Activated naive CD8-positive, alpha-beta T cell treated with anti-CD3 and anti-CD28 coated beads for 36 hours (primary cell): ENCODE data around the gene DNM3. TPM values are rescaled to one million over a fixed set of nuclear protein-coding genes. Genes with fewer than 3 reads are reported as not detected.
"Not testable (repeated sequence)": the region's sequence is repeated elsewhere in the genome, so short reads cannot be mapped to it uniquely, and the experiment has no call there.

ENCODE experiments used
- DNase-seq: peaks from one replicate; pipeline ENCODE4 v3.0.0; 2021
- H3K27ac Mint-ChIP-seq: one replicate; pipeline ENCODE4 v1.8.0; 2022; ENCODE audit warnings: mild to moderate bottlenecking, moderate library complexity, mixed read lengths
- H3K27me3 Mint-ChIP-seq: one replicate; pipeline ENCODE4 v1.8.0; 2022; ENCODE audit warnings: mild to moderate bottlenecking, mixed read lengths
- H3K36me3 Mint-ChIP-seq: one replicate; pipeline ENCODE4 v1.8.0; 2021; ENCODE audit warnings: mild to moderate bottlenecking, mixed read lengths
- H3K4me1 Mint-ChIP-seq: one replicate; pipeline ENCODE4 v1.8.0; 2021; ENCODE audit warnings: mixed read lengths
- H3K4me3 Mint-ChIP-seq: one replicate; pipeline ENCODE4 v1.8.0; 2022; ENCODE audit warnings: mild to moderate bottlenecking, moderate library complexity, mixed read lengths
- H3K9me3 Mint-ChIP-seq: one replicate; pipeline ENCODE4 v1.8.0; 2022; ENCODE audit warnings: mixed read lengths
- total RNA-seq, 2 experiments: library from RNA; stranded (reverse); gene quantifications; one replicate each; pipeline ENCODE4 v1.2.3, GENCODE V29; 2021

DNM3 gene
- total RNA-seq, 2 experiments from 2014 or later, result 0.34 to 0.35 TPM

- DNase-seq, result no peak
- no peaks in the 10 kb centered on the region for H3K4me1 Mint-ChIP-seq
- H3K4me3 Mint-ChIP-seq, result no peak overlapping the region
- H3K27me3 Mint-ChIP-seq, result no peaks in the 10 kb centered on the region
- H3K27ac Mint-ChIP-seq, result no peak overlapping the region
- no peaks in the 10 kb centered on the region for H3K36me3 Mint-ChIP-seq
- no peaks in the 10 kb centered on the region for H3K9me3 Mint-ChIP-seq
Observed at GRCh38 chr1:172292840-172293239, 451.5 kb downstream of the DNM3 start.

DNA sequence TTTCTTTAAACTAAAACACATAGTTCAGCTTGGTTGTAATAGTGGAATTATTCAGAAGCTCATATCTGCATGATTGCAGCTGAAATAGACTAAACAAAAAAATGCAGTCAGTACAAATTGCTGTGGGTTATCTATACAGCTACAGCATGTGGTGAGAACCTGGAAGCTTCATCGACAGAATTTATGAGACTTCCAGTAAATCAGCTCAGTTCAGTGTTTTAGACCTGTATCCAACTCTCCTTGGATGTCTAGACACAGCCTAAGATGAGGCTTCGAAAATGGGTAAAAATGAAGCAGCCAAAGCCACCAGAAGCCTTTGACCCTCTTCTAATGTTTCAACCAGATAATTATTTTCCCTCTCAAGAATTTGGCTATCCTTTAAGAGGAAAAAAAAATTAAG lies 452.1 kb downstream of the DNM3 start:
- Mint-ChIP-seq H3K27me3 (no peaks in the 10 kb centered on the region), H3K9me3 (no peaks in the 10 kb centered on the region)

DNA sequence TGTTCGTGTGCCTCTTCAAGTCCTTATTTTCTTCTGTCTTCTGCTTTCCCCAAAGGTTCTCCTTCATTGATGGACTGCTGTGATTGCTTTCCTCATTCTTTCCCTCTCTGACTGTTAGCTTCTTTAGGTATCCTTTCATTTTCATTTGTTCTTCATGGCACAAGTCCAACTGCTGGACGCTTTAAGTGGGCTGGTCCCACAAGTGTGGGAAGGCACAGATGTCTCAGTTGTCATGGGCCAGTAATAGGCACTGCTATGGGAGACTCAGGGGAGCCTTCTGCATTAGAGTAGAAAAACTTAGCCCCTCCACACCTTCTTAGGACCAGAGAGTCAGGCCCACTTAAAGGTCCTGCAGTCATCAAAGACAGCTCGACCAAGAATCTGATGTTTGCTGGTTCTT lies 456.8 kb downstream of the DNM3 start:
- DNase-seq, result no peak
- H3K36me3 Mint-ChIP-seq, result peaks cover 2% of the 10 kb centered on the region
- H3K27ac Mint-ChIP-seq, result no peak overlapping the region
- no peaks in the 10 kb centered on the region for H3K27me3 Mint-ChIP-seq
- no peak overlapping the region for H3K4me3 Mint-ChIP-seq
- H3K9me3 Mint-ChIP-seq, result peaks cover 4% of the 10 kb centered on the region
- no peaks in the 10 kb centered on the region for H3K4me1 Mint-ChIP-seq

More for the DNA sequence above, 452.1 kb downstream of the DNM3 start:
- Mint-ChIP-seq H3K4me3 (no peak overlapping the region), H3K4me1 (no peaks in the 10 kb centered on the region), H3K36me3 (no peaks in the 10 kb centered on the region), H3K27ac (no peak overlapping the region)
- DNase-seq, result no peak

DNA sequence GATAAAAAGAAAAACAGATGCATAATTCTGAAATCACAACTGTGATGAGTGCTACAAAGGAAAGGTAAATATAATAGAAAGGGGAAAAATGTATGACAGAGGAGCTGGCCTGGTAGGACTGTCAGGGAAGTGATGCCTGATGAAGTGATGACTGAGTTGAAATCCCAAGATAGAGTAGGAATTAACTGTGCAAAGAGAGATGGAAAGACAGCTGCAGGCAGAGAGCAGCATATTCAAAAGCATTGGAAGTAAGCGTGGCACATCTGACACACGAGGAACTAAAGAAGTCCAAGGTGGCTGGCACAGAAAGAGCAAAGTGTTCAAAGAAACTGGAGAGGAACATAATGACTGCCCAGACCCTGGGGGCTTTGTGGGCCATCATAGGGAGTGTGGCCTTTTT lies 457.6 kb downstream of the DNM3 start:
- no peaks in the 10 kb centered on the region for H3K4me1 Mint-ChIP-seq

GRCh38 chr1:172299515-172299914 lies 458.2 kb downstream of the DNM3 start:
- Mint-ChIP-seq H3K27me3 (no peaks in the 10 kb centered on the region), H3K9me3 (peaks cover 8% of the 10 kb centered on the region), H3K4me3 (no peak overlapping the region), H3K4me1 (no peaks in the 10 kb centered on the region), H3K36me3 (peaks cover 4% of the 10 kb centered on the region), H3K27ac (no peak overlapping the region)
- DNase-seq, result no peak

More for the DNA sequence above, 457.6 kb downstream of the DNM3 start:
- DNase-seq, result no peak
- peaks cover 4% of the 10 kb centered on the region for H3K36me3 Mint-ChIP-seq
- H3K4me3 Mint-ChIP-seq, result no peak overlapping the region
- H3K27ac Mint-ChIP-seq, result no peak overlapping the region
- H3K27me3 Mint-ChIP-seq, result no peaks in the 10 kb centered on the region
- peaks cover 8% of the 10 kb centered on the region for H3K9me3 Mint-ChIP-seq

- not testable (repeated sequence) for H3K27ac Mint-ChIP-seq, H3K27me3 Mint-ChIP-seq, H3K4me3 Mint-ChIP-seq, H3K36me3 Mint-ChIP-seq, H3K4me1 Mint-ChIP-seq, H3K9me3 Mint-ChIP-seq, DNase-seq
Observed at GRCh38 chr1:172307508-172307907, 466.2 kb downstream of the DNM3 start.

DNA sequence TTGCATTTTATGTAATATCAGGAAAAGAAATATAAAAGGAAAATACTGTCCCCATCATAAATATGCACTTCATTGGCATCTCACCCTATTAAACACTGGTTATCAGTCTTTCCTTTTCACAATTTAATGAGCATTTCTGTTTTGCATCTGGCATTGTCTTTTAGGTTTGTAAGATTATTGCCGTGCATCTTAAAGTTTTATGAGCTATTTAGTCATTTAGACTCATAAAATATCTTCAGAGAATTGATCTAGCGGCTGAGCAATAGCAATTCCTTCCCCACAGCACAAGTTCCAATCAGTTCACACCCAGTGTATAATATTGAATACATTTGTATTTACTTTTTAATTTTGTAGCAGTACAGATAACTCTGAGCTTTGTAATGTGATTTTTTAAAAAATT lies 466.8 kb downstream of the DNM3 start:
- Mint-ChIP-seq H3K27me3 (no peaks in the 10 kb centered on the region), H3K36me3 (peaks cover 3% of the 10 kb centered on the region)
- DNase-seq, result no peak

GRCh38 chr1:172308577-172308976 lies 467.3 kb downstream of the DNM3 start:
- no peak for DNase-seq
- H3K4me3 Mint-ChIP-seq, result no peak overlapping the region
- no peaks in the 10 kb centered on the region for H3K27me3 Mint-ChIP-seq
- peaks cover 1% of the 10 kb centered on the region for H3K36me3 Mint-ChIP-seq
- no peaks in the 10 kb centered on the region for H3K9me3 Mint-ChIP-seq
- peaks cover 2% of the 10 kb centered on the region for H3K4me1 Mint-ChIP-seq
- no peak overlapping the region for H3K27ac Mint-ChIP-seq

More for the DNA sequence above, 466.8 kb downstream of the DNM3 start:
- Mint-ChIP-seq H3K27ac (no peak overlapping the region), H3K4me1 (peaks cover 2% of the 10 kb centered on the region), H3K4me3 (no peak overlapping the region), H3K9me3 (peaks cover 3% of the 10 kb centered on the region)

DNA sequence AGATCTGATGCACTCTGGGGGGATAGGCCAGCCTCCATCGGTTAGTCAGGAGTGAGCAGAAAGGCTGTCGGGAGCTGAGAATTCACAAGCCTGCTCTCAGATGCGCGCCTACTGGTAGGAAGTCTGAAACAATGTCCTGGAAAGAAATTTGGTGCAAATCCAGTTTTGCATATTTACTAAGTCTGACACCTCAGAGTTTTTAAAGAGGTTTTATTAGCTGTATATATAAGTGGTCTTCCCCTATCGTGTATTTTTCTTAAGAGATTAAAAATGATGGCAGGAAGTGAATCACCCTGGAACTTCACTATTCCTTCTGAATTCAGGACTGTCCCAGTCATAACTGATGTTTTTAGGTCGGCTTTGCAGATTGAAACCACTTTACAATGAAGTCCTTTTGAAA lies 479.4 kb downstream of the DNM3 start:
- peaks cover 2% of the 10 kb centered on the region for H3K9me3 Mint-ChIP-seq
- no peak overlapping the region for H3K4me3 Mint-ChIP-seq
- no peaks in the 10 kb centered on the region for H3K4me1 Mint-ChIP-seq
- DNase-seq, result no peak
- H3K27me3 Mint-ChIP-seq, result no peaks in the 10 kb centered on the region
- H3K36me3 Mint-ChIP-seq, result no peaks in the 10 kb centered on the region
- no peak overlapping the region for H3K27ac Mint-ChIP-seq

DNA sequence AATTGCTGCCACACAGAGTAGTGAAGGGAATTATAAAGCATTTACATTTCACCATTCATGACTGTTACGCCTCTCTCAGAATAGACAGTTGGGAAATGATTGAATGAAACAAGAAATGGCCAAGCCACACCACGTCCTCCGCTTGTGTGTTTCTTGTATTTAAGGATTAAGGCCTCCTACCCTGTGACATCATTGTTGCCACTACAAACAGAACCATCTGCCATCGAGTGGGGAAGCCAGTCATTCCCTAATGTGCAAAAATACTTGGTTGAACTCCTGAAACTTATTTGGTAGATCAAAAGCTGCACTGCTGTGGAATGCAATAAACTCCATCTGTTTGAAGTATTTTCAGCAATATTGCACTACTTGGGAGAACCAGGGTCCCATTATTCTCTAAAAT lies 480.2 kb downstream of the DNM3 start:
- Mint-ChIP-seq H3K4me1 (no peaks in the 10 kb centered on the region), H3K4me3 (no peak overlapping the region), H3K36me3 (no peaks in the 10 kb centered on the region), H3K9me3 (peaks cover 2% of the 10 kb centered on the region), H3K27ac (no peak overlapping the region), H3K27me3 (no peaks in the 10 kb centered on the region)
- no peak for DNase-seq

DNA sequence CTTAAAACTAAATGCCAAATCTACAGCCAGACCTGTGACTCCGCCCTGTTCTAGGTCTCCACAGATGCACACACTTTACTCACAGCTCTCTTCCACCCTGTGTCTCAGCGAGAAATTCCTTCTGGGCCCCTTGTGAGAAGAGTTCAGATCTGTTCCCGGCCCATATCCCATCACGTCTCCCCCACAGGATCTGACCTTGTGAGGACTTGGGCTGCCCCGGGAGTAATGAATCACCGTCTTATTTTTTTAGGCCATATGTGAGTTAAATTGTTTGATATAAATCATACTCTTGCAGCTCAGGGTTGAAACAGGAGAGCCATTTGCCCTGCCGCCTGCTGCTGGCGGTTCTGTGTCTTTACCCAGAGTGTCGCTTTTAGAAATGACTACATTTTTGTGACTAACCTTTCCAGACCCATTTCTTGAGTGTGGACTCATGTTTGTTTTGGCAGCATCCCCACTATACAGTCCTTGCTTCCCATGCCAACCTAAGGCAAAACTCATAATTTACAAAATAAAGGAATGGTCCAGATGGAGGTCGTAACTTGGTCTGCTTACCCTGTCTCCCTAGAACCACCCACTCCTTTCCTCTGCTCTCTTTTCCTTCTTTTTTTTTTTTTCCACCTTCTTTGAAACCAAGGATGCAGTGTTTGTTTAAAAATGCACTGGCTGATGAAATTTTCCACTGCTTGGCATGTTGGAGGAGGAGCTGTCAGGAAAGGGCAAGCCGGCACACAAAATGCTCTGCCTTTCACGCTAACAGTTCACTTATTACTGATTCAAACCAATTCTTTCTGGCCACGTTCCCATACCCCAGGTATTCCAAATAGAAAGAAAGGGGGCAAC lies 481.1 kb downstream of the DNM3 start:
- Mint-ChIP-seq H3K4me1 (no peaks in the 10 kb centered on the region), H3K36me3 (no peaks in the 10 kb centered on the region), H3K27me3 (no peaks in the 10 kb centered on the region), H3K4me3 (no peak overlapping the region), H3K27ac (no peak overlapping the region), H3K9me3 (no peaks in the 10 kb centered on the region)
- DNase-seq, result no peak

DNA sequence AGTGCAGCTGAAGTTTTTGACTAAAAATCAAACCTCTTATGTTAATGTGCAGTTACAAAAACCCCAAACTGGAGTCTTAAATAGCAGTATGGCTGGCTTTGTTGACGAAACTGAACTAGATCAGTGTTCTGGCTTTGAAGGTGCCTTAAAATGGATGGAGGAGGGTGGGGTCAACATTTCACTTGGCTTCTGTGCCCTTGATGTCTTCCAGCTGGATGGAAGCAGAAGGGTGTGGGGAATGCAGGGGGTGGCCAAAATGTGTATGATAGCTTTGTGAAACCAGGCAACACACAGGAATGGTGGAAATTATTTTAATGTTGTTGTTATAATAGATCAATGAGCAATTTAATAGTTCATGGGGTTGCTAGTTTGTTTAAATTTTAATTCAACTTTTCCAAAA lies 482.4 kb downstream of the DNM3 start:
- Mint-ChIP-seq H3K36me3 (no peaks in the 10 kb centered on the region), H3K4me3 (no peak overlapping the region), H3K4me1 (no peaks in the 10 kb centered on the region), H3K27ac (no peak overlapping the region), H3K9me3 (peaks cover 4% of the 10 kb centered on the region), H3K27me3 (no peaks in the 10 kb centered on the region)
- no peak for DNase-seq

- Mint-ChIP-seq H3K9me3 (peaks cover 4% of the 10 kb centered on the region), H3K36me3 (no peaks in the 10 kb centered on the region), H3K4me1 (no peaks in the 10 kb centered on the region), H3K27me3 (no peaks in the 10 kb centered on the region), H3K27ac (no peak overlapping the region), H3K4me3 (no peak overlapping the region)
- DNase-seq, result no peak
Observed at GRCh38 chr1:172324086-172324485, 482.8 kb downstream of the DNM3 start.

GRCh38 chr1:172324761-172325160 lies 483.5 kb downstream of the DNM3 start:
- H3K4me3 Mint-ChIP-seq, result no peak overlapping the region
- H3K4me1 Mint-ChIP-seq, result no peaks in the 10 kb centered on the region
- H3K27me3 Mint-ChIP-seq, result no peaks in the 10 kb centered on the region
- no peak for DNase-seq
- no peaks in the 10 kb centered on the region for H3K36me3 Mint-ChIP-seq
- peaks cover 4% of the 10 kb centered on the region for H3K9me3 Mint-ChIP-seq
- H3K27ac Mint-ChIP-seq, result no peak overlapping the region

DNA sequence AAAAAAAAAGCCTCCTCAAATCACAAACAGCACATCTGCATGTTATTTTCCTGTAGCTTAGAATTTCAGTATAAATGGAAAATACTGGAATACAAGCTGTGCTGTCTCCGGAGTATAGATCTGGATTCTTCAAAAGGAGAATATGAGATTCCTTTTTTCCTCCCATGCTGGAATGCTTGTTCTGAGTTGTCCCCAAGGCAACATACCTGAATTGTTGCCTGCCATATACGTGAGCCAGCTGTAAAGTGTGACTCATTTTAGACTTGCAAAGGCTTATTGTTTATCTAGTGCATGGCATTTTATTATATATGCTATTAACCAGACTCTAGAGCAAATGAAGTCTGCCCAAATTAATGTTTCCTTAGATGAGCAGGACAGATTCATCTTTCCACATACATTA lies 484.2 kb downstream of the DNM3 start:
- no peak for DNase-seq

DNA sequence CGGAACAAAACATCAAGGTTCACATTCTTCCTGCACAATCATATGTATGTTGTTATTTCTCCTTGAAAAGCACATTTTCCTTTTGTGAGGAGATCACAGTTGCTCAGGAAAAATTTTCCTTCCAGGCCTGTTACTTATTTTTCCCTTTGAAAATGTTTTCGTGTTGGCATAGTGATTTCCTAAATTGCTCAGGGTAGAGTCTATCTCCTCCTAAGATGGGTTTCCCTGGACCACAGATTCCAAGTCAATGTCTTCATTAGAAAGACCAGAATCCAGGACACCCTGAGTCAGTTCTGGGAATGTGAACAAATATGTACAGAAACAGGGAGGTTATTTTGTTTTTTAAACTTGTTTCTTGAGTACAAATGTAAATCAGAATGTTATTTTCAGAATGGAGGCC lies 484.8 kb downstream of the DNM3 start:
- Mint-ChIP-seq H3K9me3 (peaks cover 4% of the 10 kb centered on the region), H3K27me3 (no peaks in the 10 kb centered on the region), H3K27ac (no peak overlapping the region), H3K4me3 (no peak overlapping the region), H3K36me3 (no peaks in the 10 kb centered on the region), H3K4me1 (no peaks in the 10 kb centered on the region)
- no peak for DNase-seq

More for the DNA sequence above, 484.2 kb downstream of the DNM3 start:
- H3K4me3 Mint-ChIP-seq, result no peak overlapping the region
- peaks cover 4% of the 10 kb centered on the region for H3K9me3 Mint-ChIP-seq
- no peak overlapping the region for H3K27ac Mint-ChIP-seq
- H3K27me3 Mint-ChIP-seq, result no peaks in the 10 kb centered on the region
- H3K36me3 Mint-ChIP-seq, result no peaks in the 10 kb centered on the region
- H3K4me1 Mint-ChIP-seq, result no peaks in the 10 kb centered on the region
